ENCODE measurements around the gene C14orf180. TPM values are rescaled to one million over a fixed set of nuclear protein-coding genes. Genes with fewer than 3 reads are reported as not detected.

Gene C14orf180
- polyA plus RNA-seq, 1 experiment = not detected

- Histone ChIP-seq H3K4me3 (ENCODE audit: low read depth, low read length) (no peak overlapping the region), H3K27ac (ENCODE audit: low read depth, low read length) (no peak overlapping the region), H3K9me3 (ENCODE audit: control insufficient read depth, insufficient read depth, low read length) (no peaks in the 10 kb centered on the region), H3K27me3 (ENCODE audit: control insufficient read depth, insufficient read depth, low read length) (peaks cover 3% of the 10 kb centered on the region)
- TF ChIP-seq CTCF (IDR thresholded peaks at IDR 0.05; ENCODE audit: low read depth, low read length) = no peak
- DNase-seq (ENCODE audit: low read depth, low spot score) = no peak
- ChIA-PET CTCF (no interaction called here), POLR2A (no interaction called here)
Measured at GRCh38 chr14:104553166-104554087, 26.1 kb upstream of the C14orf180 start.

GRCh38 chr14:104554088-104554607 lies 25.4 kb upstream of the C14orf180 start:
- DNase-seq (ENCODE audit: low read depth, low spot score) = no peak
- no peak overlapping the region for H3K27ac ChIP-seq (ENCODE audit: low read depth, low read length)
- no peak for TF ChIP-seq CTCF (IDR thresholded peaks at IDR 0.05; ENCODE audit: low read depth, low read length)
- CTCF ChIA-PET = no interaction called here
- H3K27me3 ChIP-seq (ENCODE audit: control insufficient read depth, insufficient read depth, low read length) = peaks cover 3% of the 10 kb centered on the region
- H3K4me3 ChIP-seq (ENCODE audit: low read depth, low read length) = no peak overlapping the region
- POLR2A ChIA-PET = no interaction called here
- no peaks in the 10 kb centered on the region for H3K9me3 ChIP-seq (ENCODE audit: control insufficient read depth, insufficient read depth, low read length)

- Histone ChIP-seq H3K27me3 (ENCODE audit: control insufficient read depth, insufficient read depth, low read length) (peaks cover 3% of the 10 kb centered on the region), H3K4me3 (ENCODE audit: low read depth, low read length) (no peak overlapping the region), H3K27ac (ENCODE audit: low read depth, low read length) (no peak overlapping the region), H3K9me3 (ENCODE audit: control insufficient read depth, insufficient read depth, low read length) (no peaks in the 10 kb centered on the region)
- CTCF ChIA-PET = no interaction called here
- POLR2A ChIA-PET = no interaction called here
- DNase-seq (ENCODE audit: low read depth, low spot score) = no peak
- TF ChIP-seq CTCF (IDR thresholded peaks at IDR 0.05; ENCODE audit: low read depth, low read length) = no peak
Measured at GRCh38 chr14:104554608-104555429, 24.7 kb upstream of the C14orf180 start.

GRCh38 chr14:104555430-104556255 lies 23.9 kb upstream of the C14orf180 start:
- no peak overlapping the region for H3K4me3 ChIP-seq (ENCODE audit: low read depth, low read length)
- no peak overlapping the region for H3K27ac ChIP-seq (ENCODE audit: low read depth, low read length)
- peaks cover 3% of the 10 kb centered on the region for H3K27me3 ChIP-seq (ENCODE audit: control insufficient read depth, insufficient read depth, low read length)
- DNase-seq (ENCODE audit: low read depth, low spot score) = no peak
- TF ChIP-seq CTCF (IDR thresholded peaks at IDR 0.05; ENCODE audit: low read depth, low read length) = no peak
- ChIA-PET POLR2A (no interaction called here), CTCF (no interaction called here)
- no peaks in the 10 kb centered on the region for H3K9me3 ChIP-seq (ENCODE audit: control insufficient read depth, insufficient read depth, low read length)
